Jurkat, Clone E6-1 (cell line): ENCODE results near the gene NLE1.
A peak's percentile ranks its signal among the peaks of the same experiment; 100 is the strongest.
"Not testable (repeated sequence)": the region's sequence is repeated elsewhere in the genome, so short reads cannot be mapped to it uniquely, and the experiment has no call there.

ENCODE experiments used
- DNase-seq: peaks from one replicate; pipeline ENCODE4 v3.0.0-alpha.2; 2011; ENCODE audit warnings: low read depth, low spot score
- H3K4me3 ChIP-seq: 2 replicates; pipeline ENCODE4 v1.5.1; 2011; ENCODE audit warnings: mild to moderate bottlenecking, low read length, control low read depth, moderate library complexity

The NLE1 gene

DNA sequence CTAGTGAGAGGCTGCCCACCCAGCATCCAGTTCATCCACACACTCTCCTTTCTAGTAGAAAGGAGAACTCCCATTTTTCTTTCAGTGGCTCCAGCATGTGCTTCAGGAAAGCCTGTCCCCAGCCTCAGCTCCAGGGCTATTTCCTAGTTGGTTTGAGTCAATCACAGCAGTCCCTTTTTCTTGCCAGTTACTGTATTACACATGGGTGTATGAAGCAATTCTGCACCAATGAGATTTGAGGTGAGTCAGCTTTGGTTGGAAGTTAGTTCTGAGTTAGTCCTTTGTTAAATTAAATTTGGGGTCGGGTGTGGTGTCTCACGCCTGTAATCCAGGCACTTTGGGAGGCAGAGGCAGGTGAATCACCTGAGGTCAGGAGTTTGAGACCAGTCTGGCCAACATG is 47.2 kb downstream of the NLE1 start:
- no peak overlapping the region for H3K4me3 ChIP-seq

DNA sequence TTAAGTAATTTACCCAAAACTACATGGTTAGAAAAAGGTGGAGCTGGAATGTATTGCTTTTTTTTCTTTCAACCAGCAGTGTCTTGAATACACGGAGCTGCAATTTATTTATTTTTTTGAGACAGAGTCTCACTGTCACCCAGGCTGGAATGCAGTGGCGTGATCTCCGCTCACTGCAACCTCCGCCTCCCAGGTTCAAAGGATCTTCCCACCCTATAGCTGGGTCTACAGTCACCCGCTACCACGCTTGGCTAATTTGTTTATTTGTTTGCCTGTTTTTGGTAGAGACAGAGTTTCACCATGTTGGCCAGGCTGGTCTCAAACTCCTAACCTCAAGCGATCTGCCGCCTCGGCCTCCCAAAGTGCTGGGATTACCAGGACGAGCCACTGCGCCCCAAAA is 51.4 kb downstream of the NLE1 start:
- not testable (repeated sequence) for DNase-seq, H3K4me3 ChIP-seq

More for the DNA sequence above, 47.2 kb downstream of the NLE1 start:
- DNase-seq = no peak

GRCh38 chr17:35089586-35090296 is 52.4 kb downstream of the NLE1 start:
- peak; percentile 35 for DNase-seq
- H3K4me3 ChIP-seq = peak overlapping the region; percentile 54

GRCh38 chr17:35088881-35089585 is 53.1 kb downstream of the NLE1 start:
- peak overlapping the region; percentile 62 for H3K4me3 ChIP-seq
- peak; percentile 60 for DNase-seq

DNA sequence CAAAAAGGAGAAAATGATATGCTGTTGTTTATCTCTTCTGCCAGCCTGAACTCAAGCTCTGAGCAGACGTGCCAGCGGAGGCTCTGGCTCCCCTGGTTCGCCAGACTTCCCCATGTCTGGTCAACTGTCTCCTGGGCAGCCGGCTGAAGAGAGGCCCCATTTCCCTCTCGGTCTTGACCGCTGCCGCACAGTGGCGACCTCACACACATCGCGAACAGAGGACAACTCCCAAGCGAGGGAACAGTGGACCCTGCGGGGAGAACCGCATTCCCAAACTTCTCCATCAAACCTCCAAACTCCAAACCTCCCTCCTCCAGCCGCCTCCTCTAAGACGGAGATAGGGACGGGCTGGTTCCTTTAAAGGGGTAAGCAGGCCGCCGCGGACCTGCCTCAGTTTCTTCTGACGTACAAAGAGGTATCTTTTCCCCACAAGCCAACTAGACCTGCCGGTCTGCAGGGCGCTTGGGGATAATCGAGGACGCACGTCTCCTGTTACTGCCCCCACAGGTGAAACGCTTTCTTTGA is 53.7 kb downstream of the NLE1 start:
- DNase-seq = no peak
- peak overlapping the region; percentile 62 for H3K4me3 ChIP-seq

- DNase-seq = no peak
- H3K4me3 ChIP-seq = peak overlapping the region; percentile 62; the same call in 1 of the 2 replicates
Measured at GRCh38 chr17:35087731-35088355, 54.3 kb downstream of the NLE1 start.

DNA sequence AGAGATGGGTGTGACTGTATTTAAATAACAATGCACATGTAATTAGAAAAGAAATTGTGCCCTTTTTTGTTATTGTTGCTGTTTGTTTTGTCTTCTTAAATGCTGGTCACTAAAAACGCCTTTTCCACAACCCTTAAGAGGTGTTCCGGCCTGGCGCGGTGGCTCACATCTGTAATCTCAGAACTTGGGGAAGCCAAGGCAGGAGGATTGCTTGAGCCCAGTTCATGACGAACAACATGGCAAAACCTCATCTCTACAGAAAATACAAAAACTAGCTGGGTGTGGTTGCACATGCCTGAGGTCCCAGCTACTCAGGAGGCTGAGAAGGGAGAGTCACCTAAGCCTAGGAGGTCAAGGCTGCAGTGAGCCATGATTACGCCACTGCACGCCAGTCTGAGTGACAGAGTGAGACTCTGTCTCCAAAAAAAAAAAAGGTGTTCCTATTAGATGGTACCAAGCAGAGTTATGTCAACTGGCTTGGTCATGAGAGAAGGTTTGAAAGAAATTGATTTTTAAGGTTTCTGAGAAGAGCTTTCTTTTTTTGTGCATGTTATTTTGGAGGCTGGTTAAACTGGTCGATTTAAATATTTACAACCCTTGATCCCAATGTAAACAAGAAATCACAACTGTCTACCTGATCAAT is 55.1 kb downstream of the NLE1 start:
- no peak for DNase-seq
- H3K4me3 ChIP-seq = no peak overlapping the region

GRCh38 chr17:35086164-35086563 is 55.9 kb downstream of the NLE1 start:
- no peak overlapping the region for H3K4me3 ChIP-seq
- DNase-seq = no peak

DNA sequence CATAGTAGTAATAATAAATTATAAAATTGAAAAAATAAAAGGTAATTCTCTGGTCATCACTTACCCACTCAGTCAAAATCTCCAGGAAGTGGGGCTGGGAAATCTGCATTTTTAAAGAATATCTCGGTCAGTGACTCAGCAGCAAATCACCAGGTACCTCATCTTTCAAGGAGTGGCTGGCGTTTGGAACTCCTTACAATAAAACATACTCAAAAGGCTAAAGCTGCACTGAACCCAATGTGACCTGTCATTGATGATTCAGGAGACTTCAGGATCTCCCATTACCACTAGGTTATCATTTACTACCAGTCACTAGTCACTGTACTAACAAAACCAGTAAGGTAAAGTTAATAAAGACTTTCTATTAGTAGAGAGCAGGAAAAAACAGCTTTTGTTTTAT is 57.1 kb downstream of the NLE1 start:
- DNase-seq = no peak
- no peak overlapping the region for H3K4me3 ChIP-seq

DNA sequence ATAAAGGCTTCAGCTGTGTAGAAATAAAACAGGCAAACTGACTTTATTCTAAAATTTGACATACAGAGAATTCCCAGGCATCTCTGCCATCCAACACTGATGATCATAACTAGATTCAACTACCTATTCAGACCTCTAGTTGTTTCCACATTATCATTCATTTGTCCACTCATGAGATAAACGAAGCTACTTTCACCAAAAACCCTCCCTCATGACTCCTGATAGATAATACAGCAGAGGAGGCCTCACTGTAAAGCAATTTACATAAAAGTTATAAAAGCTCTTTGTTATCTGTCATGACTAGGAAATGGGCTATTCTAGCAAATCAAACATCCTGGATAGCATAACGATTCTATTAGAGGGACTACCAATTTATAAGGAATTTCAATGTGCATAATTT is 59.0 kb downstream of the NLE1 start:
- no peak overlapping the region for H3K4me3 ChIP-seq
- no peak for DNase-seq

DNA sequence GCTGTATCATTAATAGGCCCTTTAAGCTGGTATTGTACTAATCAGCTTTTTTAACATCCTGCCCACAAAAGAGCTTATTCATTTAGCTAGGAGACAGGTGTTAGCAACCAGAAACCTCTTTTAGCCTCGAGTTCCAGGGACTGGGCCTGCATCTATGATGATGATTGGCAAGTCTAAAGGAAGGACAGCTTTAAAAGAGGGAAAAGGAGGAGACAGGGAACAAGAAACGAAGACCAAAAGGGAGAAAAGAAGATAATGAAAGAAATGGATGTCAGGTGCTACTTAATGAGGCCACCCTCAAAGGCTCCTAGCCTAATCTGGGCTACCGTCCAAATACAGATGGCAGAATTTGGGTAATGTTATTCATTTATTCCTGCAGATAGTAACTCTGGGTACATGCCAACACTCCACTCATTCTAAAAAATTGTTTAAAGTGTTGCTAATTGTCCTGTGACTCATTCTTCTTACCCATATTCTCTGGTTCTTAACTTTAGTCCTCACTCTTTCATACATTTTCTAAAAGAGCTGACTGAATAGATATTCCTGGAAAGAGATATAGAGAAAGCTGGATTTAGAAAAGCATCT is 59.9 kb downstream of the NLE1 start:
- H3K4me3 ChIP-seq = no peak overlapping the region
- DNase-seq = peak; percentile 22

- no peak for DNase-seq
- H3K4me3 ChIP-seq = no peak overlapping the region
Measured at GRCh38 chr17:35081638-35082037, 60.5 kb downstream of the NLE1 start.

GRCh38 chr17:35080536-35080935 is 61.6 kb downstream of the NLE1 start:
- DNase-seq = no peak
- no peak overlapping the region for H3K4me3 ChIP-seq

DNA sequence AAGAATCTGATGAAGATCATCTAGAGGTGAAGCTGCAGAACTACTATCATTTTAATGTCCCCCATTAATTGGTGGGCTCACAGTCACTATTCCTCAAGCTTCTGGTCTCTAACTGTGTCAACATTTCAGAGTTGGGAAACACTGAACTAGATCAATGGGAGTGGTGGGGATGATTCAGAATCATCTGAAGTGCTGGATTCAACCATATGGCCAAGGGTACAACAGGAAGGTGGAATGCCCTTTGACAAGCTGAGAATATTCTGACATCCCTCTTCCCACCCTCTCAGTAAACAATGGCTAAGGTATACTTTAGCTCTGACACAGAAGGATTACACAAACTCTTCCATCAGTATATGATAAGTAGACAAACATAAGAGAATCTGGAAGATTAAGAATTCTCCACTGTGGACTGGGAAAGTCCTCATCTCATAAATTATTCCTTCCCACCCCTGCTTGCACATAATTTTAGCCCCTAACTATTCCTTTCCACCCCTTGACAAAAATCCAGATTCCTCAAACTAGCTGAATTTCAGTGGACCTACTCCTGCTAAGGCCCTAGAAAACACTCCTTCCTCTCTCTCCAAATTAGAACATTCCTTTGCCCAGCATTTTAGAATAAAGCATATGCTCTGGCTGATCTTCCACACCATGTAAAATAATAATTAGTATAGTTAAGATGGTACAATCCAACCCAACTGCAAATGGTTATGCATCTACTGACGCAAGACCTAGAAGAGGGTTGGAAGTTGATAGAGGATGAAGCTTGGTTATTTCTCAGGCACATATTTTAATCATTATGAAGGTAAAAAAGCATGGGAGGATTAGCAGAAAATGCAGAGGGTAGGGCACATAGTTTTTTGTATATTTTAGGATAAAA is 62.3 kb downstream of the NLE1 start:
- no peak overlapping the region for H3K4me3 ChIP-seq
- DNase-seq = no peak
